HG02588 (cell line): Measurements from ENCODE around the gene ABHD12.

Experiments used
- ATAC-seq: cut with Tn5 transposase; IDR thresholded peaks from one replicate; pipeline ENCODE4 v1.9.1; 2021; ENCODE audit warnings: mild to moderate bottlenecking, moderate library complexity; ENCODE audit not compliant: unreplicated experiment

ABHD12 gene

DNA sequence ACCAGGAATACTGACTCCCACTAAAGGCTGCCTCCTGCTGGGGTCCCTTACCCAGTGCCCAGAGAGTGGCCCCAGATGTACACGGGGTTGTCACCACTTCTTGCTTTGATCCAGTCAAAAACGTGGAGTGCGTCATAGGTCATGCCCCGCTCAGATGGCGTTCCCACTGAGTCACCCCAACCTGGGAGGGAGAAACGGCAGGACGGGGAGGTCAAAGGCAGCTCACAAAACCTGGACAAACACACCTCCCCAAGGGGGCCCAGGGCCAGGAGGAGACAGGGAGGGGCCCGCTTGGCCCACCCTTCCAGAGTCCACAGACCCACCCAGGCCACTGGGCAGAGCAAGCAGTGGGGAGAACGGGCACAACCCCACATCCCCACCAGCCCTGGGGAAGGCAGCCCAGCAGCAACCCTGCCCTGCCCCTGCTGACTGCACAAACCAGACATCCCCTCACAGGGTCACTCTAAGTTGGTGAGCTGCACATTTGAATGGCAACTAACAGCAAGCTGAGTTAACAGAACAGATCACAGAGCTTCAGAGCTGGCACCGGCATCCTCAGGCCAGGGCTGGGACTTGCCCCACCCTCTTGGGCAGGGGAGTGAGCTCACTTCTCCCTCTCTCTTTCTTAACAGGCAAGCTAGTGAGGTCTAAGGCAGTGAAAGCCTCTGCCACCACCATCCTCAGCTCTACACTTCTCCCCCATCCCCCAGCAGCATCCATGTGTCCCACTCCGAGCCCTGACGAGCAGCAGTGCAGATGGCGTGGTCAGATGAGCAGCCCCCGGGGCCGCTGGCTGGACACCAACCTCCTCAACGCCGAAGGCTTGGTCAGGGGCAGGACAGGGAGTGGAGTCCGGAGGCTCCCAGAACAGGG lies 81.0 kb downstream of the ABHD12 start:
- no peak for ATAC-seq

DNA sequence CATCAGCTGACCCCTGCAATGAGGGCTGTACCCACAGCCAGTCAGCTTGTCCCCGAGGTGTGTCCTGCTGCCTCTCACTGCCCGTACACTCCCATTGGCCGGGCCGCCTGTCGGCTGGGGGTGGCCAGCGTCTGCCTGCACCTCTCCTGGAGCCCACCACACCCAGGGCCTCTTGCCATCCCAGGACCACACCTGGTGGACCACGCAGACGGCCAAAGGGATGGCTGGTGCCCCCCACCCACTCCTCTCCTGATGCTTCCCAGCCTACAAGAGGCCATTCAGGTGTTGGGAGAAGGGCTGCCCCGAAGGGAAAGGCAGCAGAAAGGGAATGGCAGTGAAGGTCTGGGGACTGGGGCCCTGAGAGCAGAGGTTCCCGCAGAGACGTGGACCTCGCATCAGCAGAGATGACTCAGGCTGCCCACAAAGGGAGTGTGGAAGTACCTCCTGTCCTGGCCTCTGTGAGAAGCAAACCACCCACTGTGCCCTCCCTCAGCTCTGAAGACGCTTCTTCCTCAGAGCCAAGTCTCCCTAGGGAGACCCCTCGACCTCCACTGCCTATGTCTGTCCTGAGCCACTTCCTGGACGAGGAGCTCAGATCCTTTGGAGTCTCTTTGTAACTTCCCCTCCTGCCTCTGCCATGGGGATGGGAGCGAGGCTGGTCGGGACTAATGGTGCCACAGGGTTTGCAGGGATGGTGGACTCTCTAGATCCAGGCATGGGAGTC lies 81.8 kb downstream of the ABHD12 start:
- no peak for ATAC-seq

DNA sequence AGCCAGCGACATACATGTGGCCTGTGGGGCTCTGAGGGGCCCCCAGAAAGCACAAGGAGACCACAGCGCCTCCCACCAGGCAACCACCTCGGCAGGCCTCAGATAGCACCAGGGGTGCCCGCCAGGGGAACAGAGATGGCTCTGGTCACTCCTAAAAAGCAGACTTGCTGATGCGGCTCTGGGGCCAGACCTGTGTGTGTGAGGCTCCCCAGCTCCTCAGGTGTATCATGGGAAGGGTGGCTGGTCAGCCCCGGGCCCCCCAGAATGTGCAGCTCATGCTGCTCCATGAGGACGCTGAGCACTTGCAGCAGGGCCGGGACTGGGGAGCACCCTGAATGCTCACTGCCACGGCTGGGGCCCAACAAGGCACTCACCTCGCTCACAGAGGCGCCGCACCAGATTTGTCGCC lies 82.5 kb downstream of the ABHD12 start:
- ATAC-seq: no peak

DNA sequence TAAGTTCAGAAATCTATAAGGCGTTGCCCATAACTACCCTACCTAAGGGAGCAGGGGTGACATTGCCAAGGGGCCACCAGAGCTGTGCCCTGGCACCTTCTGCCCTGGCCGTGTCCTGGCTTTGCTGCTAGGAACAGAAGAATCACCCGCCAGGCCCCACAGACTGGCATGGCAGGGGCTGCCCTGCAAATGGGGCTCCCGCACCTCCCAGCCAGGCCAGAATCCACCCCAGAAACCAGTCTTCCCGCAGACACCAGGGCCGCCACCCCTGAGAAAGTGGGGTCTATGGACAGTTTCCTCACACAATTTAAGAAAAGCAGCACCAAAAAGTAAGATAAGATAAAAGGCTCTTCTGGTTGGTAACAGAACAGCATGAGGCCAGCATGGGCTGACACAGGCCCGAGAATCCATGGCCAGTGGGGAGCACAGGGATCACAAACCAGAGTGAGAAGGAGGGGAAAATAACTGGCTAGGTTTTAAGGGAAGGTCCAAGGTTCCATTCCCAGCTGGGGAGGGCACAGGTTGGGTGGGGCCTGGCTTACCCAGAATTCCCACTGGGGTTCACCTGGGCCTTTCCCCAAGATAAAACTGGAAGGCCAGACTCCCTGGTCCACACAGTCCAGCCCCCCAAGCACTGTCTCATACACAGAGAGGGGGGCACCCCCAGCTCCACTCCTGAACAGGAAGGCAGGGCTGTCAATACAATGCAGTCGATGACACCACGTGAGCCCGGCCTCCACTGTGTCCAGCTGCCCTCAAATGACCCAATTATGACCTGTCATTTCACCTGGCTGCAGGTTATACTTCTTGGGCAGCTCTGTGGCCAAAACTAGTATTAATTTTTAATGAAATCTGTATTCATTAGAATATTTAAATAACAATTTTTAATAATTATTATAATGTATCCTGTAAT lies 83.4 kb downstream of the ABHD12 start:
- no peak for ATAC-seq

DNA sequence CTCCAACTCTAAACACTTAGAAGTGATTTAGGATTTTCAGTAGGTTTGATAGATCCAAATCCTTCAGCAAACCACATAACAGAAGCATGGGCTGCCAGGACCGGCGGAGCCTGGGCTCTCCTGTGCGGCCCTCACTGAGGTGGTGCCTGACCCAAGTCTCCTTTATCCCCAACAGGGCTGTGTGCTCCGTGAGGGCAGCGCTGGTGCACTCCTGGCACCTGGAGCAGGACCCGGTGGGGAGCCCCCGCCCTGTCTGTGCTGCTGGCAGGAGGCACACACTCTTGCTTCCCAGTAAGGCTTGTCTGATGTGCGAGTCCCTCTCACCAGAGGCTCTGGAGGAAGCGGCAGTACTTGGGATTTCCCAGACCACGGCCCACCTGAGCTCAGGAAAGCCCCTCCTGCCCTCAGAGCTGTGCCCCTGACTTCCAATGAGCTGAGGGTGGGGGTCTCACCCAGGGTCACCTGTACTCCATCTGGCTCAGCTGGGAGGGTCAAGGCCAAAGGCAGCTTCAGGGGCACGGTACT lies 86.5 kb downstream of the ABHD12 start:
- ATAC-seq: no peak

DNA sequence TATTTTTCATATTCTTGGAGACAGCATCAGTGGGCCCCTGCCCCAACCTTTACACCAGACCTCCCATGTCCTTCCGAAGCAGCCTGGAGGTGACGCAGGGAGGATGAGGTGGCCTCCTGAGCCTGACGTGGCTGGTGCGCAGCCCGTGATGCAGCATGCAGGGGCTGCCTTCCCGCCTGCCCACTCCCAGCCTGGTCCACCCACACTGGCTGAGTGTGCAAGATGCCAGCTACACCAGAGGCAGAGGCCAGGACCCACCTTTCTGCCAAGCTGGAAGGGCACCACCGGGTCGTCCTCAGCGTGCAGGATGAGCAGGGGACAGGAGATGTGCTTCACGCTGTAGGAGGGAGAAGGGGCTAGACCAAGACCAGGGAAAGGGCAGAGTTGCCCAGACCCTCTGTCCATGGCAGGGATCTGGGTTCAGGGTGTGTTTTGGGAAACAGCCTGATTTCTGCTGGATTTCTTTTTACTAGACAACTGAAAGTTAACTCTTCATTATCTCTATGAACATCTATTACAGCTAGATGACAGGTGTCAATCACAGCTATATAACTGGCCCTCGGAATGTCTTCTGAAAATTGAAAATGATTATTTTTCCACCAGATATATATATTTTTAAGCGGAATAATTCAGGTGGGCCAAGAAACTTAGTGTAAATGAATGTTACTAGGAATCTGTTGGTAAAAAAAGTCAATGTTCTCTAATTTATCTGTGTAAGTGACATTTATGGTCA lies 87.2 kb downstream of the ABHD12 start:
- ATAC-seq: no peak

DNA sequence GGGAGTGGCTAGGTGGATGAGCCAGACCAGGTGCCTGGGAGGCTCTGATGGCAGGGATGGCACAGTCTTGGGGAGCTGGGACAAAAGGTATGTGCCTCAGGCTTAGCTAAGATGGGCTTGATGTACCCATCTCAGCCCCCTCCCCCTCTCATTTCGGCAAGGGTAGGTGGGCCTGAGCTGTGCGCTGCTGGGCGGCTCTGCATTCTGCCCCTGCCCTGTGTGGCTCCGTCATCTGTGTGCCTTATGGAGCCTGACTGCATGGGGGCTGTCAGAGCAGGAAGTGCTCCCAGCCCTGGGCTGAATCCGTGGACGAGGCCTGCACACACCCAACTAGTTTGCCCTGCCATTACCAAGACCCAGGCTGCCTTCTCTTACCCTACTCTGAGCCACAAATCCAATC lies 88.0 kb downstream of the ABHD12 start:
- no peak for ATAC-seq

DNA sequence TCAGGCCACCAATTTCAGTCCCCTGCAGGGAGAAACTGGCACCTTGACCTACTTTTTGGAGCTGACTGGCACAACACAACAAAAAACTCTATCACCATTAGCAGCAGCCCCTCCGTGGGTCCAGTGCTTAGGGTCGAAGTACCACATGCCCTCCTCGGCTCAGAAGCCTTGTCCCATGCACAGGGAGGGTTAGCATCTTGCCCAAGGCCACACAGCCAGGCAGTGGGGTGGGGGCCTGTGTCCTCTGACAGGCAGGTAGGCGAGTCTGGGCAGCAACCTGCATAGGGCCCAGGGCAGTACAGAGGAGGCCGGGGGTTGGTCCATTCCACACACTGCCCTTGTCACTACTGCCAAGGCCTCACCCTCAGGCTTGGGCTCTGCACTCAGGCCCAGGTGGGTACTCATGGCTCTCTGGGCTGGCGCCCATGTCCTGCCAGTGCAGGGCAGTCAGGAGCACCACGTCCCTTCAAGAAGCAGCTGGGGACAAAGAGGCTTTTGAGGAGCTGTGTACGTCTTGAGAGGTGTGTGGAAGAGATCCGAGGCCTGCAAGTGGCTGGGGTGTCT lies 89.2 kb downstream of the ABHD12 start:
- ATAC-seq: no peak

DNA sequence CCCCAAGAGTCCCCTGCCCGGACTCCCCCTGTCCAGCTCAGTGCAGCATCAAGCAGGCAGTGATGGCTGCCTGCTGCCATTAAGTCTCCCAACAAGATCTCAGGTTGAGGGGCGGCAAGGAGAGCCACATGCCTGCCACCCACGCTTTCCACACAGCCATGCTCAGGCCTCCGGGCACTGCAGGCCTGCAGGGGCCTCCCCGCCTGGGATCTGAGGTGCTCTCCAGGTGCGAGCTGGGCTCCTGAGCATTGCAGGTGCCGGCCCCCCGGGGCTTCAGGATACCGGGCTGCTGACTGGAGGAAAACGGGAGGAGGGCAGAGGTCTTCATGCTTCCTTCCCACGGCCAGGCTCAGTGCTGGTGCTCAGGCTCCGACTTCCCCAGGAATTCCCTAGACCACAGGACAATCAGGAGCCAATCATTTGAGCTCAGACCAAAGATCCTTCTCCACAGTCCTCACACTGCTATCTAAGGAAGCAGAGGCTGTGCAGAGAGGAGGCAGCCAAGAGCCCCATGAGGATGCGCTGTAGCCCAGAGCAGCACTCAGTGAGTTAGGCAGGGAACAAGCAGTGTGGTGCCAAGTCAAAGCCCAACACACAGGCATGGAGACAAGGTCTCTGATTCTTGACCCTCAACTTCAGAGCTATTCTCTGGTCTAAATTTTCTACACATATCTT lies 90.0 kb downstream of the ABHD12 start:
- no peak for ATAC-seq

DNA sequence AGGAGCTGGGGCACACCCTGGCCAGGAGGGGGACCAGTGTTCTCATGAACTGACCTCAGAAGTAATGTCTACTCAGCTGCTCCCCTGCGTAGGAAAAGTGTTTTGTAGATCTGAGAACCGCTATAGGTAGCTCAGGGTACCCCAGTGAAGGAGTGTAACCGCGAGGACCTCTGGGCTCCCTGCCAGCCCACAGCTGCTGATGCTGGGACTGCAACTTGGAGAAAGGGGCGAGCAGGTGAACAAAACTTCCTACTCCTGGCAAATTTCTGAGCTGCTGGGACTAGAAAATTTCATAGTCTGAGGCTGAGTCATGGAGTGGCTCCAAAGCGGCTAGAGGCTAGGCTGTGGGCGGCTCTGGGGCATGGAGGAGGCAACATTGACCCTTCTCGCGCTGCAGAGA lies 90.8 kb downstream of the ABHD12 start:
- ATAC-seq: no peak

DNA sequence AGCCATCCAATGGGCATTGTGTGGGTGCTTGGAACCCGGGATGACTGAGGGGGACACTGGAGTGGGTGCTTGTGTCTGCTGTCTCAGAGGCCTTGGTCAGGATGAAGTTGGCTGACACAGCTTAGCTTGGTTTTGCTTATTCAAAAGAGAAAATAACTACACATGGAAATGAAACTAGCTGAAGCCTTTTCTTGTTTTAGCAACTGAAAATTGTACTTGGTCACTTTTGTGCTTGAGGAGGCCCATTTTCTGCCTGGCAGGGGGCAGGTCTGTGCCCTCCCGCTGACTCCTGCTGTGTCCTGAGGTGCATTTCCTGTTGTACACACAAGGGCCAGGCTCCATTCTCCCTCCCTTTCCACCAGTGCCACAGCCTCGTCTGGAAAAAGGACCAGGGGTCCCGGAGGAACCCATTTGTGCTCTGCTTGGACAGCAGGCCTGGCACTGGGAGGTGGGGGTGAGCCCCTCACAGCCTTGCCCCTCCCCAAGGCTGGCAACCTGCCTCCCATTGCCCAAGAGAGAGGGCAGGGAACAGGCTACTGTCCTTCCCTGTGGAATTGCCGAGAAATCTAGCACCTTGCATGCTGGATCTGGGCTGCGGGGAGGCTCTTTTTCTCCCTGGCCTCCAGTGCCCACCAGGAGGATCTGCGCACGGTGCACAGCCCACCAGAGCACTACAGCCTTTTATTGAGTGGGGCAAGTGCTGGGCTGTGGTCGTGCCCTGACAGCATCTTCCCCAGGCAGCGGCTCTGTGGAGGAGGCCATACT lies 93.3 kb downstream of the ABHD12 start:
- peak; percentile 59 for ATAC-seq

DNA sequence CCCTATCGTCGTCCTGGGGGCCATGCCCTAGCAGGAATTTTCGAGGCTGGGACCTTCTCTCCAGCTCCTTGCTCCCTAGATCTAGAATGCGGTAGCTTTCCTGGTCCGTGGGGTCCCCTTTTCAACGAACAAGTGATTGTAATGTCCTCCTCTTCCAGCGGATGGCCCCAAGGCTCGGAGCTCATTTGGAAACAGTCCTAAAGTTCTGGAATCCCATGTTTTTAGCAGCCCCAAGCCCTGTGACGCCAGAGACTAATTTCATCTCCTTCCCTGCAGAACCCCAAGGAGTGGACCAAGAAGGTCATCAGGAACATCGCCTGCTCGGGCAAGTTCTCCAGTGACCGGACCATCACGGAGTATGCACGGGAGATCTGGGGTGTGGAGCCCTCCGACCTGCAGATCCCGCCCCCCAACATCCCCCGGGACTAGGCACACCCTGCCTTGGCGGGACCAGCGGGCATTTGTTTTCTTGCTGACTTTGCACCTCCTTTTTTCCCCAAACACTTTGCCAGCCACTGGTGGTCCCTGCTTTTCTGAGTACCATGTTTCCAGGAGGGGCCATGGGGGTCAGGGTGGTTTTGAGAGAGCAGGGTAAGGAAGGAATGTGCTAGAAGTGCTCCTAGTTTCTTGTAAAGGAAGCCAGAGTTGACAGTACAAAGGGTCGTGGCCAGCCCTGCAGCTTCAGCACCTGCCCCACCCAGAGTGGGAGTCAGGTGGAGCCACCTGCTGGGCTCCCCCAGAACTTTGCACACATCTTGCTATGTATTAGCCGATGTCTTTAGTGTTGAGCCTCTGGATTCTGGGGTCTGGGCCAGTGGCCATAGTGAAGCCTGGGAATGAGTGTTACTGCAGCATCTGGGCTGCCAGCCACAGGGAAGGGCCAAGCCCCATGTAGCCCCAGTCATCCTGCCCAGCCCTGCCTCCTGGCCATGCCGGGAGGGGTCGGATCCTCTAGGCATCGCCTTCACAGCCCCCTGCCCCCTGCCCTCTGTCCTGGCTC lies 94.2 kb downstream of the ABHD12 start:
- ATAC-seq: peak; percentile 27

DNA sequence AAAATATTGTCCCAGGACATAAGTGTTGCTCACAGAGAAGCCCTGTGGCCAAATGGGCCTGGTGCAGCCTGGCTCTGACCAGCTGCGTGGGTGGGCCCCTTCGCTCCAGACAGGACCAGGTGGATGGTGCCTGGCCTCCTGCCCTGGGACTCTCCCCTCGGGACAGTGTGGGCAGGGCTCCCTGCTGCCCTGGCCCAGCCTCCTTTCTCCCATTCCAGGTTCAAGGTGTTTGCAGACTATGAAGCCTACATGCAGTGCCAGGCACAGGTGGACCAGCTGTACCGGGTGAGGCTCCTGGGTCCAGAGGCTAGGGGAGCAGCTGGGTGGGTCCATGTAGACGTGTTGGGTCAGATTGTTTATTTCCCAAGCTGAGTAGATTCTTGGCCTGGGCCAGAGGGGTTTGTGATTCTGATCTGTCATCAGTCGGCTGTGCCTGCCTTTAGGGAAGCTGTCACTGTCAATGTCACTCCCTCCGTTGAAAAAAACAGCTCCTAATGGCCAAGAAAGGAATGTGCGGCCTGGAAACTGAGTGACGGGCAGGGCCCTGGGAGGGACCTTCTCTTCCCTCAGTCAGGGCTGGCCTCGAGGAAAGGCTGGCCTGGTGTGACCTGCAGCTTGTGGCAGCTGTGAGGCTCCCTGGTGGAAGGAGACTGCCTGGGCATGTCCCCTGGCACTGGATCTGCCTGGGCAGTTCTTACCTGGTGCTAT lies 95.1 kb downstream of the ABHD12 start:
- ATAC-seq: no peak

DNA sequence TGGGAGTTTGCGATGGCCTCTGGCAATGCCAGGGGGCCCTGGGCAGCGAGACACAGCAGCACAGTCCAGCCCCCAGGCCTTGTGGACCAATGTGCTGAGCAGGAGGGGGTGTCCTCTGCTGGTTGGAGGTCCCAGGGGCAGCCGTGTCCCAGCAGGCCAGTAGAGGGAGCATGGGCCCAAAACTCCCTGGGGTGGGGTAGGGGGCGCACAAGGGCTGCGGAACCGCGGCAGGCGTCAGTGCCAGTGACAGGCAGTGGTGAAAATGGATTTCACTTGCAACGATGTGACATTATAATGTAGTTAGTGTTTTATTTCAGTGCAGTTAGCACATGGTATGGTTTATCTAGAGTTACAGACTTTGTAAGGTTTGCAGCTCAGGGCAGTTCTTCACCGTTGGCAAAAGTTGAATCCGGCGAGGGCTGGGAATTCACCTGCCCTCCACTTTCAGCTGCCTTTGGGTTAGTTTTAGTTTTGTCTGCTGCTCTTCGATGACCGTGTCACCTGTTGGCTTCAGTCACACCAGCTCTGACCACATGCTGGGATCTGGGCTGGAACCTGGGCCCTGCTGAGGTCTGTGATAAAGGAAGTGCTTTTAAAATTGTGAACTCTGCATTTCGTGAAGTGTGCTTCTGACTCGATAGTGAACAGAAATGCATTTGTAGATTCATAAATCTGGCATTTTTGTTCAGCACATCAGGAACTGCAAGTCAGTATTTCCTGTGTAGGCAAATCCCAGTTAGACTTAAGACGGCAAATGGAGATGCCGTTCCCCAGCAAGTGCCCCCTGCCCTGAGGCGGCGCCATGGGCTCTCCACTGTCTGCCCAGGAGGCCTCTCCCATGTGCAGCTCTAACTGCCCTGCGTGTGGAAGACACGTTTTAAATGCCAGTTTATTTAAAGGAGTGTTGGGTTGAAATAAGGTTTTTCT lies 95.9 kb downstream of the ABHD12 start:
- no peak for ATAC-seq

DNA sequence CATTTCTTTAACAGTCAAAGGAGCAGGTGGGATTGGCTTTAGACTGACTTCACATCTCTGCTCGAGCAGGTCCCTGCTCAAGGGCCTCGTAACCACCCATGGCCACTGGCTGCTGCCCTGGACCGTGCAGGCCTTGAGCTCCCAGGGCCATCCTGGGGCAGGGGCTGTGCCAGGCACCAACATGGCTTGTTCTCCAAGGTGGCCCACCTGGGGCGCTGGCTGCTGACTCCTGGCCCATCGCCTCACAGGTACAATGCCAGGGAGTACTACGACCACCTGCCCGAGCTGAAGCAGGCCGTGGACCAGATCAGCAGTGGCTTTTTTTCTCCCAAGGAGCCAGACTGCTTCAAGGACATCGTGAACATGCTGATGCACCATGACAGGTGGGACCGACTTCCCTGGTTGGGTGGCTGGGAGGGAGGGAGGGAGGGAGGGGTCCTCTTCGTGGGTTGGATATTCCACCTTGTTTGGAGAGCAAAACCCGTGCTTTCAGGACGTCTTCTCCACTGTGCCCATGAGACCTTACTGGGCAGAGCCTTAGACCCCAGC lies 96.7 kb downstream of the ABHD12 start:
- no peak for ATAC-seq

DNA sequence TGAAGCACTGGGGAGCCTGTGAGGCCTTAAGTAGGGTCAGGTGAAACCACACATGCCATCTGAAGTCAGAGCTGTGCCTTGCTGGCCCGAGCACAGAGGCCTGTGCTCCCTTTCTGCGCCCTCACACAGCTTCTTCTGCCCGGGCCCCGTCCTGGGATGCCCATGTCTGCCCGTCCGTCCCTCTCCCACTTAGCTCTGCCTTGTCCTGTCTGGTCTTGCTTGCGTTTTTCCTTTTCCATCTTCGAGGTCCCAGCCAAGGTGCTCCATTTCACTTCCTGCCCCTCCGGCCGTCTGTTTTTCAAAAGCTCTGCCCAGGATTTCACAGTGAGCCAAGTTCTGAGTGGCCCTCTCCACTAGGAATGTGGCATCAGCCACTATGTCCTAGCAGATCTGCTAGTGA lies 97.1 kb downstream of the ABHD12 start:
- ATAC-seq: no peak
